GM19397 (cell line): ENCODE results near the gene ANKRD13D.

Experiments used
- ATAC-seq: cut with Tn5 transposase; IDR thresholded peaks from one replicate; pipeline ENCODE4 v1.9.1; 2021; ENCODE audit warnings: mild to moderate bottlenecking, moderate library complexity; ENCODE audit not compliant: unreplicated experiment

ANKRD13D gene

GRCh38 chr11:67302571-67303131, 13.5 kb downstream of the ANKRD13D start:
- no peak for ATAC-seq

GRCh38 chr11:67303132-67303834, 14.2 kb downstream of the ANKRD13D start, which contains the start of gene SSH3:
Gene SSH3, plus strand, starts transcription at chr11:67303530. Its CDS starts 96 bp downstream, at chr11:67303626.
- no peak for ATAC-seq

GRCh38 chr11:67303835-67304411, 14.8 kb downstream of the ANKRD13D start:
- ATAC-seq, result no peak

- no peak for ATAC-seq
Observed at GRCh38 chr11:67304511-67305113, 15.5 kb downstream of the ANKRD13D start.

- no peak for ATAC-seq
Observed at GRCh38 chr11:67306769-67307544, 17.9 kb downstream of the ANKRD13D start.

GRCh38 chr11:67307545-67308001, 18.5 kb downstream of the ANKRD13D start:
- ATAC-seq, result no peak

- no peak for ATAC-seq
Observed at GRCh38 chr11:67308031-67308866, 19.1 kb downstream of the ANKRD13D start.

- ATAC-seq, result no peak
Observed at GRCh38 chr11:67309166-67309565, 20.1 kb downstream of the ANKRD13D start.

GRCh38 chr11:67309661-67310061, 20.6 kb downstream of the ANKRD13D start:
- ATAC-seq, result no peak

GRCh38 chr11:67310246-67311050, 21.3 kb downstream of the ANKRD13D start:
- no peak for ATAC-seq

- no peak for ATAC-seq
Observed at GRCh38 chr11:67311051-67311555, 22.0 kb downstream of the ANKRD13D start.

- no peak for ATAC-seq
Observed at GRCh38 chr11:67311556-67312082, 22.5 kb downstream of the ANKRD13D start.

GRCh38 chr11:67312187-67313021, 23.3 kb downstream of the ANKRD13D start:
- ATAC-seq, result no peak

GRCh38 chr11:67313125-67313890, 24.2 kb downstream of the ANKRD13D start:
- no peak for ATAC-seq

GRCh38 chr11:67314218-67314617, 25.1 kb downstream of the ANKRD13D start:
- ATAC-seq, result no peak

GRCh38 chr11:67315325-67315909, 26.3 kb downstream of the ANKRD13D start:
- ATAC-seq, result no peak

- ATAC-seq, result no peak
Observed at GRCh38 chr11:67316882-67317204, 27.7 kb downstream of the ANKRD13D start.
